Upper lobe of left lung (tissue), 4 donors: ENCODE data around the gene SLC25A34.

Experiments used
- CTCF ChIP-seq, 6 experiments: fragments of 450-650 bp in 4 of 6; fragments of 200-600 bp in 2 of 6; sonication (generic) in 2 of 6; IDR thresholded peaks; one replicate each; pipeline ENCODE4 v1.5.1; 2016 to 2019; ENCODE audit warnings: antibody characterized with exemption in 6 of 6
- POLR2AphosphoS5 ChIP-seq, 2 donors: sonication (generic); formaldehyde crosslinking; IDR thresholded peaks; one replicate each; pipeline ENCODE4 v1.5.1; 2017; ENCODE audit warnings: antibody characterized with exemption in 2 of 2

GRCh38 chr1:15707239-15707925 is 28.7 kb upstream of the SLC25A34 start:
- no peak for TF ChIP-seq CTCF (IDR thresholded peaks at IDR 0.05)
- TF ChIP-seq POLR2AphosphoS5 (IDR thresholded peaks at IDR 0.05) = no peak
